LNCaP clone FGC (cell line): ENCODE data around the gene XPO6.
A peak's percentile ranks its signal among the peaks of the same experiment; 100 is the strongest.

ENCODE experiments used
- DNase-seq: peaks from one replicate; pipeline ENCODE4 v3.0.0-alpha.2; 2011; ENCODE audit warnings: low read depth
- H3K4me3 ChIP-seq: 2 replicates; pipeline ENCODE4 v1.5.1; 2011; ENCODE audit warnings: mild to moderate bottlenecking, low read depth, low read length, control low read depth
- TF ChIP-seq, protein P1 (sequence below): IDR thresholded peaks from 2 replicates; pipeline ENCODE4 v1.5.1; 2012; ENCODE audit warnings: mild to moderate bottlenecking; ENCODE audit not compliant: control insufficient read depth, insufficient read depth; ENCODE audit errors: extremely low read depth

The XPO6 gene

GRCh38 chr16:28179354-28179753, 32.4 kb downstream of the XPO6 start:
- H3K4me3 ChIP-seq, result no peak overlapping the region
- TF ChIP-seq, protein P1, sequence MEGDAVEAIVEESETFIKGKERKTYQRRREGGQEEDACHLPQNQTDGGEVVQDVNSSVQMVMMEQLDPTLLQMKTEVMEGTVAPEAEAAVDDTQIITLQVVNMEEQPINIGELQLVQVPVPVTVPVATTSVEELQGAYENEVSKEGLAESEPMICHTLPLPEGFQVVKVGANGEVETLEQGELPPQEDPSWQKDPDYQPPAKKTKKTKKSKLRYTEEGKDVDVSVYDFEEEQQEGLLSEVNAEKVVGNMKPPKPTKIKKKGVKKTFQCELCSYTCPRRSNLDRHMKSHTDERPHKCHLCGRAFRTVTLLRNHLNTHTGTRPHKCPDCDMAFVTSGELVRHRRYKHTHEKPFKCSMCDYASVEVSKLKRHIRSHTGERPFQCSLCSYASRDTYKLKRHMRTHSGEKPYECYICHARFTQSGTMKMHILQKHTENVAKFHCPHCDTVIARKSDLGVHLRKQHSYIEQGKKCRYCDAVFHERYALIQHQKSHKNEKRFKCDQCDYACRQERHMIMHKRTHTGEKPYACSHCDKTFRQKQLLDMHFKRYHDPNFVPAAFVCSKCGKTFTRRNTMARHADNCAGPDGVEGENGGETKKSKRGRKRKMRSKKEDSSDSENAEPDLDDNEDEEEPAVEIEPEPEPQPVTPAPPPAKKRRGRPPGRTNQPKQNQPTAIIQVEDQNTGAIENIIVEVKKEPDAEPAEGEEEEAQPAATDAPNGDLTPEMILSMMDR, result no peak
- no peak for DNase-seq

- DNase-seq, result peak; percentile 95
- H3K4me3 ChIP-seq, result peak overlapping the region; percentile 35
- TF ChIP-seq, protein P1, result no peak
Measured at GRCh38 chr16:28175715-28176114, 36.0 kb downstream of the XPO6 start.

DNA sequence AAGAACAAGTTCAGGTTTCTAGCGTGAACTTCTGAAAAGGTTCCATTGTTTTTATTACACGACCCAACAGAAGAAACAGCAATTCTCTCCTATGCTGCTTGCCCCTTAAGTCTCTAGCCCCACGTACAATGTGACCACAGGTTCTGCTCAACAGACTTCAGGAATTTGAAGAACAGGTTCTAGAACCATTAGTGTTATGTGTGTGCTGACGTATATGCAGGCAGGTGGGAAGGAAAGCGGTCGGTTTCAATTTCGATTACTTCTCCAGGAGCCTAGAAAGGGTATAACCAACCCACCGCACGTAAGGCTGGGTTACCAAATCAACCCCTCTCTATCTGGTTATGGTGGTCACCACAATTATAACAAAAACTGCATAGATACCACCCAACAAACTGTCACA, 39.4 kb downstream of the XPO6 start:
- H3K4me3 ChIP-seq, result no peak overlapping the region
- TF ChIP-seq, protein P1, result no peak
- no peak for DNase-seq

- no peak overlapping the region for H3K4me3 ChIP-seq
- TF ChIP-seq, protein P1, result no peak
- DNase-seq, result no peak
Measured at GRCh38 chr16:28171816-28172215, 39.9 kb downstream of the XPO6 start.

- H3K4me3 ChIP-seq, result no peak overlapping the region
- no peak for DNase-seq
- TF ChIP-seq, protein P1, result no peak
Measured at GRCh38 chr16:28168991-28169554, 42.7 kb downstream of the XPO6 start.

GRCh38 chr16:28167730-28168129, 44.0 kb downstream of the XPO6 start:
- DNase-seq, result no peak
- no peak overlapping the region for H3K4me3 ChIP-seq
- TF ChIP-seq, protein P1, result no peak

- no peak for DNase-seq
- H3K4me3 ChIP-seq, result no peak overlapping the region
- TF ChIP-seq, protein P1, result no peak
Measured at GRCh38 chr16:28167221-28167620, 44.5 kb downstream of the XPO6 start.
